C4-2B (cell line): ENCODE results near the gene SPON2.

Experiments used
- H3K27ac ChIP-seq: fragments of 450-650 bp; 2 replicates; pipeline ENCODE4 v1.5.1; 2017
- ZFX ChIP-seq: fragments of 450-650 bp; IDR thresholded peaks from 2 replicates; pipeline ENCODE4 v1.6.1; 2017
- TF ChIP-seq, protein P1 (sequence below): fragments of 450-650 bp; conservative IDR thresholded peaks from 2 replicates; pipeline ENCODE4 v1.5.1; 2017; ENCODE audit warnings: mild to moderate bottlenecking

Gene SPON2

DNA sequence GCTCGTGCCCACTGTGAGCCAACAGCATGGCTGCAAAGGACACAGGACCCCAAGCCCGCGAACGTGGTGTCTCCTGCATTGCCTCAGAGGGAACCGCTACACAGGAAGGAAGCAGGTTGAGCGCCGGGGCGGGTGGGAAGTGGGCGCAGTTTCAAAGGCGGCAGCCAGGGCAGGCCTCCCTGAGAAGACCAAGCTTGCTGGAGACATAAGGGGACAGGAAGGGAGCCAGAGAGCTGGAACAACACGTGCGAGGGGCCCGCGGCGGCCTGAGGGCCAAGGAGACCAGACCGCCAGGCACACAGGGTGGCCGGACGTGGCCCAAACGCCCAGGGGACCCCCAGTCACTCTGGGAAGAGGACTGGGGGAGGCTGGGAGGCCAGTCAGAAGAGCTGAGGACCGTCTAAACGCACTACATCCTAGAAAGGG lies 44.5 kb upstream of the SPON2 start:
- TF ChIP-seq ZFX, result no peak
- TF ChIP-seq, protein P1, sequence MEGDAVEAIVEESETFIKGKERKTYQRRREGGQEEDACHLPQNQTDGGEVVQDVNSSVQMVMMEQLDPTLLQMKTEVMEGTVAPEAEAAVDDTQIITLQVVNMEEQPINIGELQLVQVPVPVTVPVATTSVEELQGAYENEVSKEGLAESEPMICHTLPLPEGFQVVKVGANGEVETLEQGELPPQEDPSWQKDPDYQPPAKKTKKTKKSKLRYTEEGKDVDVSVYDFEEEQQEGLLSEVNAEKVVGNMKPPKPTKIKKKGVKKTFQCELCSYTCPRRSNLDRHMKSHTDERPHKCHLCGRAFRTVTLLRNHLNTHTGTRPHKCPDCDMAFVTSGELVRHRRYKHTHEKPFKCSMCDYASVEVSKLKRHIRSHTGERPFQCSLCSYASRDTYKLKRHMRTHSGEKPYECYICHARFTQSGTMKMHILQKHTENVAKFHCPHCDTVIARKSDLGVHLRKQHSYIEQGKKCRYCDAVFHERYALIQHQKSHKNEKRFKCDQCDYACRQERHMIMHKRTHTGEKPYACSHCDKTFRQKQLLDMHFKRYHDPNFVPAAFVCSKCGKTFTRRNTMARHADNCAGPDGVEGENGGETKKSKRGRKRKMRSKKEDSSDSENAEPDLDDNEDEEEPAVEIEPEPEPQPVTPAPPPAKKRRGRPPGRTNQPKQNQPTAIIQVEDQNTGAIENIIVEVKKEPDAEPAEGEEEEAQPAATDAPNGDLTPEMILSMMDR, result no peak
- no peak overlapping the region for H3K27ac ChIP-seq

DNA sequence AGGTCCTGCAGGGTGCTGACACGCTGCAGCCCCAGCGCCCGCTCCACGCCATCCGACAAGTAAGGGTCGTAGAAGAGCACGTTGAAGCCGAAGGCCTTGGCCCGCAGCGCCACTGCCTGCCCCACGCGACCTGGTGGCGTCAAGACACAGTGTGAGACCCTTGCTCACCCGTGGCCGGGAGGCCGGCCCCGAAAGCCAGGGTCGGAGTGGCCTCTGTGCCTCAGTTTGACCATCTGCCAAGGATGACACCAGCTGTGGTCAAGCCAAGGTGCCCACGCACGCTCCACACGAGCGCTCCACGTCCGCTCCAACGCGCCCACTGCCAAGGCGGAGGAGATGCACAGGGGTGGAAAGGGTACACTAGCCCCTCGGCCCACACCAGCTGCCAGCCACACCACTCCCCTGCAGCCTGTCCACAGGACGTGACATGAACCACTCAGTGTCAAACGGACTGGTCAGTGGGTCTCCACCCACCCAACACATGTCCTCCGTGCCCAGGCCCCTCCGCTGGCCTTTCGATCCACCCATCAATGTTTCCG lies 43.8 kb upstream of the SPON2 start:
- H3K27ac ChIP-seq, result no peak overlapping the region
- TF ChIP-seq, protein P1, result no peak
- no peak for TF ChIP-seq ZFX

DNA sequence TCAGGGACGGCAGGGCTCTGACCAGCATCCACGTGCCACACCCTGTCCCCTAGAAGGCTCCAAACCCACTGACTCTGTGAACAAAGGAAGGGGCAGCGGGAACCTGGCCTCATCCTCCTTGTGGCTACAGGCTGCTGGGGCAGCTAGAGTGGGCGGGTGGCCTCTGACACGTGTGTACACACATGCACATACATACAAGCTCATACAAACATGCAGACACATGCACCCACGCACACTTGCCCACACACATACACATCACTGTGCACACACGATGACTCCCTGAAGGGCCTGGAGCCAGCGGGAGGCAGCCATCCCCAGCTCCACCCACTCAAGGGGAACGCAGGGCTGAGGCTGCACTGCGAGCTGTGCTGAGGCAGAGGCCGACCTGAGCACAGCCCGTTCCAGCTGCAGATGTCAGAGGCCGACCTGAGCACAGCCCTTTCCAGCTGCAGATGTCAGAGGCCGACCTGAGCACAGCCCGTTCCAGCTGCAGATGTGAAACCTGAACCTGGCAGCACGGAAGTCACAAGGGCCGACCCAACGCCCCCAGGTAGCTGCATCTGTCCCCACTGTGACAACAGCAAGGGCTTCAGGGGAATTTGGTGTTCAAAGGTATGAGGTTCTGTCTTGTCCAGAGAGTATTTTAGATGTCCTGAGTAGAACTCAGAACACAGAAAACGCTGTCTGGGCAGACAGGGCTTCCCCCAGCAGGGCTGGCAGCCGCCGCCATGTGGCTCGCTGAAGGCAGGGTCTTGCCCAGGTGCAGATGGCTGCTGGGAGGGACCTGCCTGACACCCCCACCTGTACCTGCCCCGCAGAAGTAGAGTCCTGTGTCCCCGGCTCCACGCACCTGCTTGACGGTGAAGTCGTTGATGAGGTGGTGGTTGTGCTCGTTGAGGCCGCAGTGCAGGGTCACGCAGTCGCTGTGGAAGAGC lies 43.0 kb upstream of the SPON2 start:
- TF ChIP-seq, protein P1, result no peak
- no peak for TF ChIP-seq ZFX
- peak overlapping the region; percentile 98 for H3K27ac ChIP-seq

DNA sequence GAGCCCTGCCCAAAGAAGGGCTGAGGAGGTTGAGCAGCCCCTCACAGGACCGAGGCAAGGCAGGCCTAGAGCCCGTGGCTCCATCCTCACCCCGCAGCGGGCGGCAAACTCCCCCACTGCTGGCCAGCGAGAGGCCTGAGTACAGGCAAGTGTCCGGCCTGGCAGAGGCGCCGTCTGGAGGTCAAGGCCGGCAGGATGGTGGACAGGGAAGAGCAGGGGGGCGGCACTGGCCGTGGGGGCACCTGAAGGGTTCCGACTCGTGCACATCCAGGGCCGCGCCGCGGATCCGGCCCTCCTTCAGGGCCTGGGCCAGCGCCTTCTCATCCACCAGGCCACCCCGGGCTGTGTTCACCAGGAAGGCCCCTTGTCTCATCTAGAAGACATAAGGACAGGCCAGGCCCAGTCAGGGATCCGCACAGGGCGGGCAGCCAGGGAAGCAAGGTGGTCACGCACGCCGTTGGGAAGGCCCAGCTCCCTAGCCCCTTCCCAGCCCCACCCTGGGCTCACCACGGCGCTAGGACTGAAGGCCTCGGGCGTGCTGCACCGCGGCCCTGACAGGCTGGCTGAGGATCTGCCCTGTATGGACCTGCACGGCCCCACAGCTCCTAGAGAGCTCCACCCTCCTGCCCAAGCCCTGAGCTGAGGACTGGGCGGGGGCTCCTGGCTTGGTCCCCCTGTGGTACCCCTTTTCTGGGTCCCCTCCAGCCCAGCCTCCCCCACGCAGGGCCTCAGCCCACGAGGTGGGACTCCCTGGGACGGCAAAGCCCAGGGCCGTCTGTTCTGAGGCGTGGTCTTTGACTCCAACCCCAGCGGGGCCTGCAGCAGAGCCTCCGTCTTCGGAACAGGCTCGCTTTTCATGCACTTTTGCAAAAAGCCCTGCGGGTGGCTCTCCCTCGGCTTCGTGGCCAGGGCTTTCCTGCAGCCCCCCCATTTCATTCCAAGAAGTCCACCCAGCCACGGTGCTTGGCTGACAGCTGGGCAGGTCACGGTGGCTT lies 42.0 kb upstream of the SPON2 start:
- TF ChIP-seq, protein P1, result no peak
- no peak for TF ChIP-seq ZFX
- H3K27ac ChIP-seq, result peak overlapping the region; percentile 98

DNA sequence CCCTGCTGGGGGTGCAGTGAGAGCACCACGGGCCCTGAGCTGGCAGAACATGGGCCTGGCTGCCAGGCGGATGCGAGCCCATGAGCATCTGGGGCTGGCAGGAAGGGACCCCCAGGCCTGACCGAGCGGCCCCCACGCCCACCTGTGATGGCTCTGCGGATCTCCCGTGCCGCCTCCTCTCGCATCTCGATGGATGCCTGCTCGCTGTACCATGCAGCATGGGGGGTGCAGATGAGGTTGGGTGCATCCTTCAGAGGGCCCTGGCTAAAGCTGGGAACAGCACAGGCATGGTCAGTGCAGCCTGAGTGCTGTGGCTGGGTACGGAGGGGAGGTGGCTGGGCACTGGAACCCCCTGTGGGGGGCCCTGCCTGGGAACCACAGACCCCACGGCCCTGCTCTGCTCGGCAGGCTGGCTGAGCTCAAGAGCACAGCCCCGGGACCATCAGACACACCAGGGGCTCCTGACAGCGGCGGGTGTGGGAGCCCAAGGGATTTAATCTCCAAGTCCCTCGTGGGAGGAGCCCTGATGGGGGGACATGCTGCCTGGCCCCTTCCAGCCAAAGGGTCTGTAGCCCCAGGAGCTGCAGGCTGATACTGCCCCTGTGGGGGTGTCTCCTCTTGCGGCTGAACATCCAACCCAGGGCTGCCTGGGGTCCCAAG lies 41.1 kb upstream of the SPON2 start:
- H3K27ac ChIP-seq, result peak overlapping the region; percentile 98
- TF ChIP-seq, protein P1, result no peak
- no peak for TF ChIP-seq ZFX

DNA sequence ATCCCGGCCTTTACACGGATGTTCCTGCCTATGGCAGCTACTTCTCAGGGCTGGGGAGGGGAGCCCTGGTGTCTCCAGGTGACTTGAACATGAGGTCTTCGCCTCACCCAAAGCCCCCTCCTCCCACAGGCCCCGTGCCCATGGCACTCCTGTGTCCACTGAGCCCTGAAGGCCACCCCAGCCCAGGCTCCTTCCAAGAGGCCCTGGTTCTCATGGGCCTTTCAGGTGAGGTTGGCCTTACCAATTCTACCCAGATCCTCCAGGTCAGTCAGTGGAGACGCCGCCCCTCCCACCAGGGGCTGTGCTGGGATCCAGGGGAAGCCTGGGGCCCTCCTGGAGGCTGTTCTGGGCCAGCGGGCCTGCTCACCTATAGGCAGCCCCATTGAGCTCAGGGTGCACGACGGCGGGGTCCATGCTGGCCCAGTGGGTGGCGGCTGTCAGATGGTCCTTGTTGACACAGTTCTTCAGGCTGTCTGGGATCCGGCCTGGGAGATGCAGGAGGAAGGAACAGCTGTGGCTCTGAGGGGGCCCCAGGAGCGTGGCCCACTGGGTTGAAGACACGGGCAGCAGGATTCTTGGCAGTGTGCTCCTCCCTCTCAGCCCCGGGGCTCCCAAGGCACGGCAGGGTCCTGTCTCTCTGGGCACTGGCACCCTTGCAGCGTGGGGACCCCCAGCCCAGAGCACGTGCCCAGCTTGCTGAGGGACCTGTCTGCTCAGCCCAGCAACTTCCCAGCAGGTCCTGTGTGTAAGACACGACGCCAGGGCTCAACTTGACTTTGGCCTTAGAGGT lies 40.4 kb upstream of the SPON2 start:
- peak overlapping the region; percentile 98 for H3K27ac ChIP-seq
- peak; percentile 46; the same call in 1 of the 2 replicates for TF ChIP-seq ZFX
- TF ChIP-seq, protein P1, result no peak
